HUES48 (cell line): ENCODE measurements around the gene QRFP.

ENCODE experiments used
- H3K27ac ChIP-seq: one replicate; pipeline ENCODE4 v1.7.0; 2013; ENCODE audit warnings: low read depth, low read length, inconsistent platforms
- H3K27me3 ChIP-seq: 2 replicates; pipeline ENCODE4 v1.6.1; 2013; ENCODE audit warnings: mild to moderate bottlenecking, low read length; ENCODE audit not compliant: control insufficient read depth, insufficient read depth
- H3K36me3 ChIP-seq: 2 replicates; pipeline ENCODE4 v1.6.1; 2013; ENCODE audit warnings: low read length; ENCODE audit not compliant: control insufficient read depth, insufficient read depth
- H3K4me1 ChIP-seq: 2 replicates; pipeline ENCODE4 v1.6.1; 2013; ENCODE audit warnings: mild to moderate bottlenecking, low read length; ENCODE audit not compliant: control insufficient read depth, insufficient read depth
- H3K4me3 ChIP-seq: 2 replicates; pipeline ENCODE4 v1.5.1; 2013; ENCODE audit warnings: mild to moderate bottlenecking, low read depth, low read length
- H3K9ac ChIP-seq: 2 replicates; pipeline ENCODE4 v1.6.1; 2013; ENCODE audit warnings: mild to moderate bottlenecking, low read depth, low read length, moderate library complexity
- H3K9me3 ChIP-seq: 2 replicates; pipeline ENCODE4 v1.6.1; 2013; ENCODE audit warnings: low read length; ENCODE audit not compliant: control insufficient read depth, insufficient read depth

Gene QRFP

DNA sequence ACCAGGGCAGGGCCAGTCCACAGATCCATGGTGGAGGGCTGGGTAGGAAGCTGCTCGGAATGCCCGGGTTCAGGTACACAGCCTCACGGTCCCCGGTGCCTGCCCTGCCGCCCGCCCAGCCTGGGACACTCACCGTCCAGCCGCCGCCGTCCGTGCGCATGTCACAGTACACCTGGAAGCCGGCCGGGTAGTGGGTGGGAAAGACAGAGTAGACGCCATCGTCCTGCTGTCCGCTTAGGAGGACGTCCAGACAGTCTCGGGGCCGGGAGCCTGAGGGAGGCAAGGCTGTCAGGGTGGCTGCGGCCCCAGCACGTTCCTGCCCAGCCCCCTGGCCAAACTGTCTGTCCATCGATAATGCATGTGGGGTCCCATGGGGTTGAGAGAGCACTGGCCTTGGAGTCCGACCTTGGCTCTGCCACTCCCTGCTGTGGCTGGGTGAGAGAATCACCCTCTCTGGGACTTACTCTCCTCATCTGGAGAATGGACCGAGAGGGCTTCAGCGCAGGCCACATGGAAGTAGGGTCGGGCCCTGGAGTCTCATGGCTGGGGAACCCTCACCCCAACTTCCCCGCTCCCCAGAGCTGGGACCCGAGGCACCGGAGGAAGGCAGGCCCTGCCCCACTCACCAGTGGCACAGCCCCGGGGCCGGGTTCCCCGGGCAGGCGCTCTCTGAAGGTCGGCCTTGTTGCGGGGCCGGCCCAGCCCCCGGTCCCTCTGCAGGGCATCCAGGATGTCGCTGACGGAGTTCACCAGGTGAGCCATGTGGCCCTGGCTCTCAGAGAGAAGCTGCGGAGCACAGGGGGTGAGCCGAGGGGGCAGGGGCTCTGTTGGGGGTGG, 27.2 kb upstream of the QRFP start:
- H3K4me3 ChIP-seq, result no peak overlapping the region
- H3K4me1 ChIP-seq, result peaks cover 5% of the 10 kb centered on the region; the same call in 1 of the 2 replicates
- H3K27me3 ChIP-seq, result no peaks in the 10 kb centered on the region
- H3K27ac ChIP-seq, result no peak overlapping the region
- H3K9me3 ChIP-seq, result no peaks in the 10 kb centered on the region
- no peak overlapping the region for H3K9ac ChIP-seq
- H3K36me3 ChIP-seq, result no peaks in the 10 kb centered on the region

DNA sequence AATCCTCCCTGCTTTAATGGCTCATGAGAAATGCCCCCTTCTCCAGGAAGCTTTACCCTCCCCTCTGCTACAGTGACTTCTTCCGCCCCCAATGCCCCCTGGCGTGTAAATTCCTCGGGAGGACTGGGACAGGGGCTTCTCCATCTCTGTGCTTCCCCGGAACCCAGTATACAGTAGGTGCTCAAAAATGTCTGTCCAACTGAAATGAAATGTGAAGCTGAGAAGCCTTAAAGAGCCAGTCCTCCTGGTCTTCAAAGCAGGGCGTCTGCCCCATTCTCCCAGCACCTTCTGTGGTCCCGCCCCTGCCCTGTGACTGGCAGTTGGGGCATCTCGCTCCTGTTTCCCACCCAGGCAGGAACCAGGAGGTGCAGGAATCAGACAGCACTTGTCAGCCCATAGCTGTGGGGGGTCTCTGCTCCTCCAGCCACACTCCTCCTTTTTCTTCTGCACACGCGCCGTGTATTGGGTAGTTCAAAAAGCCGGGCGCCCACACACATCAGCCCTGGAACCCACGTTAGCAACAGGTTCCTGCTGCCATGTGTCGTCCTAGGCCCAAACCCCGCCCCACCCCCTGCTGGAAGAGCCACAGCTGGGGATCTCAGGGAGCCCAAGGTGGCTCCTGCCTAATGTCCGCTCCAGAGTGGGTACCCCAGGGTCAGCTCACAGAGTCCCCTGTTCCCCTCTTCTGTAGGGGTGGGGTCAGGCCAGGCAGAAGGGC, 26.4 kb upstream of the QRFP start:
- no peak overlapping the region for H3K4me3 ChIP-seq
- no peaks in the 10 kb centered on the region for H3K36me3 ChIP-seq
- H3K27ac ChIP-seq, result no peak overlapping the region
- no peaks in the 10 kb centered on the region for H3K27me3 ChIP-seq
- no peaks in the 10 kb centered on the region for H3K9me3 ChIP-seq
- H3K9ac ChIP-seq, result no peak overlapping the region
- H3K4me1 ChIP-seq, result peaks cover 5% of the 10 kb centered on the region; the same call in 1 of the 2 replicates

DNA sequence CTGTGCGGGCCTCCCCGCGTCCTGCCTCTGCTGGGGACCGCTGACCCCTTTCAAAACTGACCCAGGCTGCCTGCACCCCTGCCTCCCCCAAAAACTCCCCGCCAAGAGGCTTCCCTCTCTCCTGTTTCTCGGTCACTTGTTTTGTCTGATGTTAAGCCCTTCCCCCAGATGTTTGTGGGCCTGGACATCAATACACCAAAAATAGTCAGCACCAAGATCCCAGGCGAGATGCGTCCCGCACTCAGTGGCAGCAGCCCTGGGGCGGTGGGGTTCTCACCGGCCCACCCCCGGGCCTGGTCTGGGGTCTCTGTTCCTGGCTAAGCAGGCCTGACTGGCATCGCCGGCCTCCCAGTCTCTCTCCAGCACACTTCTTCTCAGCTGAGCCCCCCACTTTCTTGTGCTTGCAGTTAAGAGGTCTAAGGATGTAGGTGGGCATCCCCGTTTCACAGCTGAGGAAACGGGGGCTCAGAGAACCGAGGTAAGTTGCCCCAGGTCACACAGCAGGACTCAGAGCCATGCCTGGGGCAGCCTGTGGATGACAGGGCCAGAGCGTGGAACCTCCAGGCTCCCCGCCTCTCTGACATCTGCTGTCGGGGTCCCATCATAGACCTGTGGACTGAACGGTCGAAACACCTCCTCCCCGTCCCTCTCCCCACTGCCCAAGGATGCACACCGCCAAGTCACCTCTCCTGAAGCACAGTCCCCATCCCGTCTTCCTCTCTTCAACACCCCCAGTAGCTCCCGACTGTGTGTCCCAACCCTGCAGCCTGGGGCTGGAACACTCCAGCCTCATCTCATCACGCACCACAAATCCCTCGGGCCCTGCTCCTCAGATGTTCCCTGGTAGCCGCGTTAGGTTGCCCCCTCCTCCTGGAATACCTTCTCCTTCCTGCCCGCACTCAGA, 25.6 kb upstream of the QRFP start:
- H3K36me3 ChIP-seq, result no peaks in the 10 kb centered on the region
- H3K27me3 ChIP-seq, result no peaks in the 10 kb centered on the region
- no peak overlapping the region for H3K4me3 ChIP-seq
- peaks cover 5% of the 10 kb centered on the region; the same call in 1 of the 2 replicates for H3K4me1 ChIP-seq
- H3K9ac ChIP-seq, result no peak overlapping the region
- H3K9me3 ChIP-seq, result no peaks in the 10 kb centered on the region
- no peak overlapping the region for H3K27ac ChIP-seq

DNA sequence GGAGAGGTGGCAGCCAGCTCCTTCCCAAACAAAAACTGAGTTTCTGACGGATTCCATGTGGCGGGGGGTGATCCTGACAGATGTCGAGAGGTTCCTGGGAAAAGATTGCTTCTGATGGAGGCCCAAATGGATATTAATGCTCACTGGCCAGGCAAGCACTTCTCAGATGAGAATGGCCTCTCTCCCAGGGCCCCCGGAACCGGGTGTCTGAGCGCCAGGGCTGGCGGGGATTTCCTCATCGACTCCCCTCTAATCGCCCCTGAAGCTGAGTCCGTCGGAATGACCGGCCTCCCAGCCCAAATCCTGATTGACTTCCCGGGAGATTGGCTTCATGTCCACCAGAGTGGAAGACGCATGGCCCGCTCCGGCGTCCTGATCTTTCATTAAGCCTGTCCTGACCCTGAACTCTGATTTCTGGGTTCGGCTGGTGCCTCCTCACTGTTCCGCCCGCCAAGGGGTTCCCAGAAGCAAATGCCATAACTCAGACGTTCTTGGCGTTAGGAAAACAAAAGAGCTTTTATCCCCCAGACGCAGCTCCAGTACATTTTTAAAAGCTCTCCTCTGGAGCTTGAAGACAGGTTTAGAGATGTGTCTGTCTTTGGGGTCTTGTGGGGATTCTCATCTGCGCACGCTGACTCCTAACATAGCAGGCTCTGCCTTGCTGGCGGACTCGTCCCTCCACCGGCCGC, 24.8 kb upstream of the QRFP start:
- H3K27ac ChIP-seq, result no peak overlapping the region
- no peak overlapping the region for H3K4me3 ChIP-seq
- no peaks in the 10 kb centered on the region for H3K36me3 ChIP-seq
- H3K9me3 ChIP-seq, result no peaks in the 10 kb centered on the region
- H3K9ac ChIP-seq, result no peak overlapping the region
- H3K4me1 ChIP-seq, result peaks cover 5% of the 10 kb centered on the region; the same call in 1 of the 2 replicates
- H3K27me3 ChIP-seq, result no peaks in the 10 kb centered on the region

DNA sequence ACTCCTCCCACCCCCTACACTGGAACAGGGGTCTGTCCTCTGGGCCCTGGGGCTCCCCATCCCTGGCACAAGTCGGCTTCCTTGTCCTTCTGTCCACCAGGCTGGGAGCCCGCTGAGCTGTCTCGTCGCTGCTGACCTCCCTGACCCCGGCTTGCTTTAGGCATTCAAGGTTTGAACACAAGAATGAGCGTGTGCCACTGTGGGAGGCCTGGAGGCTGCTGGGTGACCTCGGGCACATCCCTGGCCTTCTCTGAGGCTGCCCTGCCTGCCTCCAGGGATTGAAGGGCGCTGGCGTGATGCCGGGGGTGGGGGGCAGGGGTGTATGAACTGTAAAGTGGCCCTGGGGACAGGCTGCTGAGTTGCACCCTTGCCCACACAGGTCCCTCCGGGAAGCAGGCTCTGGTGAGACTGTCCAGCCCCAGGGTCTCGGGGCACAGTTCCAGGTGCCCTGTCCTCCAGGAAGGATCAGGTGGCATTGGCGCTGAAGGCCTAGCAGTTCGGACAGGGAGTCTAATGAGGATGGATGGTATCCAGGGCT, 24.2 kb upstream of the QRFP start:
- no peaks in the 10 kb centered on the region for H3K36me3 ChIP-seq
- no peaks in the 10 kb centered on the region for H3K27me3 ChIP-seq
- H3K9ac ChIP-seq, result no peak overlapping the region
- H3K4me1 ChIP-seq, result peaks cover 5% of the 10 kb centered on the region; the same call in 1 of the 2 replicates
- no peak overlapping the region for H3K4me3 ChIP-seq
- H3K9me3 ChIP-seq, result no peaks in the 10 kb centered on the region
- no peak overlapping the region for H3K27ac ChIP-seq

DNA sequence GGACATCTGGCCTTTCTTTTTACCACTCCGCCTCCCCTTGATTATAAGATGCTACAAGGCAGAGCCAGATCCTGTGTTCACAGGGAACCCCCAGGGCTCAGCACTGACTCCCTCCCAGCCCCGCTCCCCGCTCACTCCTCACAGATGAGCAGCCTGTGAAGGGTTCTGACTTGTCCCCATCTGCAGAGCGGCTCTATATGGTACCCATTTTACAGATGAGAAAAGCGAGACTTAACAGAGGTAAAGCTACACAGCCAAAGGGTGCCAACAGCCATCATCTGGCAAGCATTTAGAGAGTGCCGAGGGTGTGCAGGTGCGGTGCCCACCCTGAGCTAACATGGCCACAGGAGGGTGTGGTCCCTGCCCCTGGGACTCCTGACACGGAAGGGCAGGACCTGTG, 23.6 kb upstream of the QRFP start:
- H3K4me3 ChIP-seq, result no peak overlapping the region
- no peaks in the 10 kb centered on the region for H3K27me3 ChIP-seq
- H3K9ac ChIP-seq, result no peak overlapping the region
- no peaks in the 10 kb centered on the region for H3K36me3 ChIP-seq
- no peak overlapping the region for H3K27ac ChIP-seq
- no peaks in the 10 kb centered on the region for H3K9me3 ChIP-seq
- H3K4me1 ChIP-seq, result peaks cover 5% of the 10 kb centered on the region; the same call in 1 of the 2 replicates

DNA sequence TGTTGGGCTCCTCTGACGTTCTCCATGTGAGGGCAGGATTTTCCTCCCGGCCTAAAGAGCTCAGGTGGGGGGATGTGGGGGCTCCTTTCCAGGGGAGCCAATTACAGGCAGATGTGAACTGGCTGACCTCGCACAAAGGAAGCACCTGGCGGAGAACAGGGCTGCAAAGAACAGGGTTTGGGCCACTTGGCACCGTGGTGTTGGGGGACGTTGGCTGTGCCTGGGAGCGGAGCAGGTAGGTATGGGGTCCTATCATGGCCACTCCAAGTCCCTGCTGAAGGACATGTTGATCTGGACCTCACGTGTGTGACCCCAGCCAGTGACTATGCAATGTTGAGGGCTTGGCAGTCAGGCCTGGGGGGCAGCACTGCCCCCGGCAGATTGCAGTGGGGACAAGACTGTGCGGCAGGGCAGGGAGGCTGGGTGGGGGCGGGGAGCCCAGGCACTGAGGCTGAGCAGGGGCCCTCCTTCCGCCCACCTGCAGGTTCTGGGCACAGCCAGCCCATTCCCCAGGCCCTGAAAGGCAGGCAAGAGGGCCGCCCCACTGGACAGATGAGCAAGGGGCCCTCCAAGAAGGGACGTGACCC, 23.0 kb upstream of the QRFP start:
- Histone ChIP-seq H3K9ac (no peak overlapping the region), H3K27ac (no peak overlapping the region), H3K36me3 (no peaks in the 10 kb centered on the region), H3K9me3 (no peaks in the 10 kb centered on the region), H3K27me3 (no peaks in the 10 kb centered on the region), H3K4me1 (peaks cover 5% of the 10 kb centered on the region; the same call in 1 of the 2 replicates), H3K4me3 (no peak overlapping the region)

DNA sequence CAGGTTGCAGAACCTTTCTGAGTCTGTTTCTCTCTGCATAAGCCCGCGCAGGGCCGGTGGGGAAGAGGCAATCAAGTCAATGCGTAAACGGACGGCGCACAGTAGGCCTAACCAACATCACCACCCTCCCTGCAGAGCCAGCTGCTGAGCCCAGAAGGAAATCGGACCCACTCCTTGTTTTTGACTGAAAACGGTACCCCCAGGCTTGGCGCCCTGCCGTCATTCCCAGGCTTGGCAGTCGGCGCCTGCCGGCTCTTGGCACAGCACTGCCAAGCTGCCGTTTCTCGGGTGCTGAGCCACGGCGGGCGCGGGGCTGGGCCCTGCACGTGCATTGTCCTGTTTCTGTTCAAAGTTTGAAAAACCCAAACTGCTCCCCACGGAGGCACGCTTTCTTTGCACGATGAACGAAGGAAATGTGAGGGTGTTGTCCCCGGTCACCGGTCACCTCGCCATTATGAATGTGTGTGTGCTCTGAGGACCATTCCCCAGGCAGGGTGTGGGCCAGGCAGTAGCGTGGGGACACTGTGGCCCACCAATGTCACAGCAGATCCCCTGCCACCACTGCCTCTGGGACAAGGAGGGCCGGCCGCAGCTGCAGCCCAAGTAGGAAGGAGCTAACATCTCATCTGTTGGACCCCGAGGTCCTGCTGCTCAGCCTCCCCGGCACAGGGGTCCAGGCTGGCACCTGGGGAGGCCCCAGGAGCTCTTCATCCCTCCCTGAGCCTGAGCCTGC, 22.4 kb upstream of the QRFP start:
- H3K9ac ChIP-seq, result no peak overlapping the region
- H3K9me3 ChIP-seq, result no peaks in the 10 kb centered on the region
- H3K27me3 ChIP-seq, result no peaks in the 10 kb centered on the region
- H3K27ac ChIP-seq, result no peak overlapping the region
- H3K36me3 ChIP-seq, result no peaks in the 10 kb centered on the region
- H3K4me3 ChIP-seq, result no peak overlapping the region
- H3K4me1 ChIP-seq, result peaks cover 10% of the 10 kb centered on the region; the same call in 1 of the 2 replicates

DNA sequence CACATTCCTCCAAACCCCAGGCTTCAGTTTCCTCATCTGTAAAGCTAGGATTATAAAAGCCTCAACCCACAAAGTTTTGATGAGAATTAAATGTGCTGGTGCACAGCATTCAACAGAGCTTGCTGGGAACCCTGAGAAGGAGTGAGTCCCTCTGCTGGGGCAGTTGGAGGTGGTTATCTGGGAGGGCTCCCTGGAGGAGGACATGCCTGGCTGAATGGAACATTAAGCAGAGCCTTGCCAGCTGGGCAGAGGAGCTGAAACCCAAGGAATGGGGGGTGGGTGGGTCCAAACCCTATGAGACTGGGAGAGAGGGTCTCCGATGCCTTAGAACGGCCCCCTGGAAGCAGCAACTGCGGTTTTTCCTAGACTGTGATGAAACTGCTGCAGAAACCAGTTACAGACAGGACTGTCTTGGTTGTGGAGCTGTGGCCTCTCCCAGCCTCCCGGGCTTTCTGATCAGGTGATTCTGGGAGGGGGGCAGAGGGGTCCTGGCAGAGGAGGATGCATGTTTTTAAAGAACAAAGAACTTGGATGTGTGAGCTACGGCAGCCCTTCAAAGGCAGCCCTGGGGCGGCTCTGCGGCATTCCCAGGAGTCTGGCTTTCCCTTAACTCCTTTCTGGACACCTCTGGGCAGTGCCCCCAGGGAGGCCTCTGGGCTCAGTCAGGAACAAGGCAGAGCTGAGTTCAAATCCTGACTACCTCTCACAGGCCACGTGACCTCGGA, 21.7 kb upstream of the QRFP start:
- H3K27me3 ChIP-seq, result no peaks in the 10 kb centered on the region
- no peak overlapping the region for H3K9ac ChIP-seq
- no peaks in the 10 kb centered on the region for H3K9me3 ChIP-seq
- H3K4me3 ChIP-seq, result no peak overlapping the region
- peaks cover 17% of the 10 kb centered on the region; the same call in 1 of the 2 replicates for H3K4me1 ChIP-seq
- no peak overlapping the region for H3K27ac ChIP-seq
- H3K36me3 ChIP-seq, result no peaks in the 10 kb centered on the region
